SK-N-SH treated with all-trans-retinoic acid at 6 μM for 48 hours (cell line): ENCODE data around the gene ZDHHC11.
"Not testable (repeated sequence)": the region's sequence is repeated elsewhere in the genome, so short reads cannot be mapped to it uniquely, and the experiment has no call there.

Source experiments
- GLIS3 ChIP-seq: fragments of 250-450 bp; sonication (Bioruptor Pico); IDR thresholded peaks from 2 replicates; pipeline ENCODE4 v1.5.0; 2020; ENCODE audit warnings: mild to moderate bottlenecking, moderate library complexity
- SNAI2 ChIP-seq: fragments of 250-450 bp; sonication (Bioruptor Pico); IDR thresholded peaks from 2 replicates; pipeline ENCODE4 v1.5.0; 2020; ENCODE audit warnings: mild to moderate bottlenecking, moderate library complexity
- TOX ChIP-seq: fragments of 250-450 bp; sonication (Bioruptor Pico); IDR thresholded peaks from 2 replicates; pipeline ENCODE4 v1.8.0; 2021; ENCODE audit warnings: mild to moderate bottlenecking, moderate library complexity, borderline replicate concordance

- TF ChIP-seq TOX, GLIS3, SNAI2 (CRISPR knock-in tag): not testable (repeated sequence)
Measured at GRCh38 chr5:754143-754632, 96.6 kb downstream of the ZDHHC11 start.
